Thyroid gland (tissue), 4 donors: ENCODE measurements around the gene PALLD. TPM values are rescaled to one million over a fixed set of nuclear protein-coding genes. Genes with fewer than 3 reads are reported as not detected.

ENCODE experiments used
- DNase-seq, 2 donors: peaks; one replicate each; pipeline ENCODE4 v3.0.0-alpha.2; 2019
- H3K27ac ChIP-seq, 3 donors: fragments of 200-600 bp; sonication (generic); 1 replicate in 2 of 3; 2 replicates in 1 of 3; pipeline ENCODE4 v1.5.1; 2016 to 2019; ENCODE audit warnings: mild to moderate bottlenecking in 1 of 3, moderate library complexity in 1 of 3
- H3K27me3 ChIP-seq: fragments of 200-600 bp; sonication (generic); one replicate; pipeline ENCODE4 v1.5.1; 2019
- H3K36me3 ChIP-seq, 2 donors: fragments of 200-600 bp; sonication (generic); one replicate each; pipeline ENCODE4 v1.5.1; 2016 to 2019
- H3K4me1 ChIP-seq, 2 donors: fragments of 200-600 bp; sonication (generic); one replicate each; pipeline ENCODE4 v1.5.1; 2017 to 2019
- H3K4me3 ChIP-seq, 3 donors: fragments of 200-600 bp; sonication (generic); replicated peaks in 1 of 3; 1 replicate in 2 of 3; 2 replicates in 1 of 3; pipeline ENCODE4 v1.5.1; 2016; ENCODE audit warnings: mild to moderate bottlenecking in 1 of 3
- H3K9me3 ChIP-seq: fragments of 200-600 bp; sonication (generic); one replicate; pipeline ENCODE4 v1.5.1; 2017
- CTCF ChIP-seq, 6 experiments: fragments of 200-600 bp in 3 of 6; fragments of 450-650 bp in 3 of 6; sonication (generic) in 3 of 6; IDR thresholded peaks; one replicate each; pipeline ENCODE4 v1.5.1; 2016 to 2019; ENCODE audit warnings: antibody characterized with exemption in 6 of 6, mild to moderate bottlenecking in 2 of 6, inconsistent platforms in 1 of 6, moderate library complexity in 1 of 6
- POLR2A ChIP-seq, 2 donors: fragments of 450-650 bp; IDR thresholded peaks; one replicate each; pipeline ENCODE4 v1.6.1; 2017; ENCODE audit warnings: antibody characterized with exemption in 2 of 2, mild to moderate bottlenecking in 2 of 2, moderate library complexity in 1 of 2
- WGBS, 2 donors: methylation state at CpG; one replicate each; pipeline ENCODE4 v1.1.5; 2017; 5-methylcytosine and 5-hydroxymethylcytosine counted together
- intact Hi-C: fragments of 100-400 bp; cut with DNase I; formaldehyde crosslinking; loops from one replicate; pipeline ENCODE4 v1.15.1; 2023
- total RNA-seq, 4 donors: library from RNA; depleted of rRNA; stranded (reverse); fragments of >200 nt; gene quantifications; one replicate each; pipeline ENCODE4 v1.2.3, GENCODE V29; 2016

PALLD gene
- total RNA-seq, 4 donors from 2014 or later, result 152 to 311 (median 226) TPM

- Histone ChIP-seq H3K27ac (no peak overlapping the region), H3K4me3 (no peak overlapping the region), H3K36me3 (no peaks in the 10 kb centered on the region), H3K9me3 (no peaks in the 10 kb centered on the region), H3K27me3 (no peaks in the 10 kb centered on the region), H3K4me1 (peaks cover 20 to 30% of the 10 kb centered on the region in 2 donors)
- 83 to 84% methylated on average over 4 of the region's 4 CpGs for WGBS, 2 donors
- TF ChIP-seq CTCF (IDR thresholded peaks at IDR 0.05), result no peak
- TF ChIP-seq POLR2A (IDR thresholded peaks at IDR 0.05), result no peak
- intact Hi-C loops, result no loop called here
- DNase-seq, result no peak
These were observed 349.6 kb downstream of the PALLD start for GRCh38 chr4:168846414-168846813.

- peak in 1 of 2 donors; percentile 23 for DNase-seq
- 22 to 27% methylated on average over 4 of the region's 4 CpGs for WGBS, 2 donors
These were observed 351.1 kb downstream of the PALLD start for GRCh38 chr4:168847771-168848502.

GRCh38 chr4:168849030-168849675 is 352.3 kb downstream of the PALLD start:
- Histone ChIP-seq H3K4me3 (no peak overlapping the region), H3K36me3 (no peaks in the 10 kb centered on the region), H3K4me1 (peaks cover 20 to 28% of the 10 kb centered on the region in 2 donors), H3K9me3 (no peaks in the 10 kb centered on the region), H3K27me3 (no peaks in the 10 kb centered on the region), H3K27ac (peak overlapping the region in 2 of 3 donors; percentile 53 to 60)
- intact Hi-C loops, result no loop called here
- no peak for DNase-seq
- TF ChIP-seq CTCF (IDR thresholded peaks at IDR 0.05) (no peak), POLR2A (IDR thresholded peaks at IDR 0.05) (no peak)
- WGBS, 2 donors, result 49 to 55% methylated on average over 10 of the region's 10 CpGs

More at GRCh38 chr4:168847771-168848502, 351.1 kb downstream of the PALLD start:
- TF ChIP-seq CTCF (IDR thresholded peaks at IDR 0.05), result no peak
- no peak for TF ChIP-seq POLR2A (IDR thresholded peaks at IDR 0.05)
- H3K4me1 ChIP-seq, result peaks cover 20 to 26% of the 10 kb centered on the region in 2 donors
- intact Hi-C loops, result no loop called here
- H3K36me3 ChIP-seq, result no peaks in the 10 kb centered on the region
- no peaks in the 10 kb centered on the region for H3K27me3 ChIP-seq
- peak overlapping the region; percentile 45 to 60 (median 53) for H3K27ac ChIP-seq
- H3K9me3 ChIP-seq, result no peaks in the 10 kb centered on the region
- H3K4me3 ChIP-seq, result no peak overlapping the region

- TF ChIP-seq CTCF (IDR thresholded peaks at IDR 0.05) (no peak), POLR2A (IDR thresholded peaks at IDR 0.05) (no peak)
- Histone ChIP-seq H3K27ac (no peak overlapping the region), H3K4me1 (peaks cover 16 to 31% of the 10 kb centered on the region in 2 donors), H3K27me3 (no peaks in the 10 kb centered on the region), H3K36me3 (no peaks in the 10 kb centered on the region), H3K4me3 (no peak overlapping the region), H3K9me3 (no peaks in the 10 kb centered on the region)
- intact Hi-C loops, result no loop called here
- DNase-seq, result no peak
- 95 to 100% methylated on average over 3 of the region's 3 CpGs for WGBS, 2 donors
These were observed 353.1 kb downstream of the PALLD start for GRCh38 chr4:168849997-168850396.

GRCh38 chr4:168852387-168852786 is 355.5 kb downstream of the PALLD start:
- H3K4me3 ChIP-seq, result no peak overlapping the region
- no peak for DNase-seq
- H3K4me1 ChIP-seq, result peaks cover 19 to 31% of the 10 kb centered on the region in 2 donors
- TF ChIP-seq CTCF (IDR thresholded peaks at IDR 0.05), result no peak
- no peak for TF ChIP-seq POLR2A (IDR thresholded peaks at IDR 0.05)
- H3K27ac ChIP-seq, result peak overlapping the region in 1 of 3 donors; percentile 16
- no peaks in the 10 kb centered on the region for H3K36me3 ChIP-seq
- WGBS, 2 donors, result 88 to 98% methylated on average over 3 of the region's 3 CpGs
- intact Hi-C loops, result no loop called here
- no peaks in the 10 kb centered on the region for H3K27me3 ChIP-seq
- no peaks in the 10 kb centered on the region for H3K9me3 ChIP-seq
